Muscle of arm (tissue), 14 donors: ENCODE data around the gene PARD3B. TPM values are rescaled to one million over a fixed set of nuclear protein-coding genes. Genes with fewer than 3 reads are reported as not detected.

Experiments used
- DNase-seq: peaks from one replicate; pipeline ENCODE4 v3.0.0-alpha.2; 2013
- long read RNA-seq, 11 donors: transcript quantifications; one replicate each; lab custom pipeline, GENCODE V29; 2026
- polyA plus RNA-seq, 12 donors: library from polyadenylated mRNA; unstranded; fragments of 120-200 nt; gene quantifications; one replicate each; pipeline ENCODE4 v1.2.1, GENCODE V29; 2013; ENCODE audit not compliant: insufficient read length in 12 of 12

The PARD3B gene, protein sequence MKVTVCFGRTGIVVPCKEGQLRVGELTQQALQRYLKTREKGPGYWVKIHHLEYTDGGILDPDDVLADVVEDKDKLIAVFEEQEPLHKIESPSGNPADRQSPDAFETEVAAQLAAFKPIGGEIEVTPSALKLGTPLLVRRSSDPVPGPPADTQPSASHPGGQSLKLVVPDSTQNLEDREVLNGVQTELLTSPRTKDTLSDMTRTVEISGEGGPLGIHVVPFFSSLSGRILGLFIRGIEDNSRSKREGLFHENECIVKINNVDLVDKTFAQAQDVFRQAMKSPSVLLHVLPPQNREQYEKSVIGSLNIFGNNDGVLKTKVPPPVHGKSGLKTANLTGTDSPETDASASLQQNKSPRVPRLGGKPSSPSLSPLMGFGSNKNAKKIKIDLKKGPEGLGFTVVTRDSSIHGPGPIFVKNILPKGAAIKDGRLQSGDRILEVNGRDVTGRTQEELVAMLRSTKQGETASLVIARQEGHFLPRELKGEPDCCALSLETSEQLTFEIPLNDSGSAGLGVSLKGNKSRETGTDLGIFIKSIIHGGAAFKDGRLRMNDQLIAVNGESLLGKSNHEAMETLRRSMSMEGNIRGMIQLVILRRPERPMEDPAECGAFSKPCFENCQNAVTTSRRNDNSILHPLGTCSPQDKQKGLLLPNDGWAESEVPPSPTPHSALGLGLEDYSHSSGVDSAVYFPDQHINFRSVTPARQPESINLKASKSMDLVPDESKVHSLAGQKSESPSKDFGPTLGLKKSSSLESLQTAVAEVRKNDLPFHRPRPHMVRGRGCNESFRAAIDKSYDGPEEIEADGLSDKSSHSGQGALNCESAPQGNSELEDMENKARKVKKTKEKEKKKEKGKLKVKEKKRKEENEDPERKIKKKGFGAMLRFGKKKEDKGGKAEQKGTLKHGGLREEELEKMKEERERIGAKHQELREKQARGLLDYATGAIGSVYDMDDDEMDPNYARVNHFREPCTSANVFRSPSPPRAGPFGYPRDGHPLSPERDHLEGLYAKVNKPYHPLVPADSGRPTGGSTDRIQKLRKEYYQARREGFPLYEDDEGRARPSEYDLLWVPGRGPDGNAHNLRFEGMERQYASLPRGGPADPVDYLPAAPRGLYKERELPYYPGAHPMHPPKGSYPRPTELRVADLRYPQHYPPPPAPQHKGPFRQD (N-terminal part only)
- 10 to 100 TPM in 3 of 12 donors, 1 to 10 TPM in 8, not detected in 1; 7.3 to 12.2 (median 8.5) TPM for polyA plus RNA-seq
- long read RNA-seq, donor 1, partial matches to known transcripts = 5 of 5 reads
- long read RNA-seq, donor 1, other reads (novel, unspliced or antisense) = 0 of 5 reads
- long read RNA-seq, donor 2, partial matches to known transcripts = 0 of 1 reads
- long read RNA-seq, donor 2, other reads (novel, unspliced or antisense) = 0 of 1 reads
- long read RNA-seq, donor 3 = 0 reads
- long read RNA-seq, donor 4 = 0 reads
- long read RNA-seq, donor 5 = 0 reads
- long read RNA-seq, donor 6 = 0 reads
- long read RNA-seq, donor 7 = 0 reads
- long read RNA-seq, donor 8 = 0 reads
- long read RNA-seq, donor 9 = 0 reads
- long read RNA-seq, donor 10 = 0 reads
- long read RNA-seq, donor 11 = 0 reads

DNA sequence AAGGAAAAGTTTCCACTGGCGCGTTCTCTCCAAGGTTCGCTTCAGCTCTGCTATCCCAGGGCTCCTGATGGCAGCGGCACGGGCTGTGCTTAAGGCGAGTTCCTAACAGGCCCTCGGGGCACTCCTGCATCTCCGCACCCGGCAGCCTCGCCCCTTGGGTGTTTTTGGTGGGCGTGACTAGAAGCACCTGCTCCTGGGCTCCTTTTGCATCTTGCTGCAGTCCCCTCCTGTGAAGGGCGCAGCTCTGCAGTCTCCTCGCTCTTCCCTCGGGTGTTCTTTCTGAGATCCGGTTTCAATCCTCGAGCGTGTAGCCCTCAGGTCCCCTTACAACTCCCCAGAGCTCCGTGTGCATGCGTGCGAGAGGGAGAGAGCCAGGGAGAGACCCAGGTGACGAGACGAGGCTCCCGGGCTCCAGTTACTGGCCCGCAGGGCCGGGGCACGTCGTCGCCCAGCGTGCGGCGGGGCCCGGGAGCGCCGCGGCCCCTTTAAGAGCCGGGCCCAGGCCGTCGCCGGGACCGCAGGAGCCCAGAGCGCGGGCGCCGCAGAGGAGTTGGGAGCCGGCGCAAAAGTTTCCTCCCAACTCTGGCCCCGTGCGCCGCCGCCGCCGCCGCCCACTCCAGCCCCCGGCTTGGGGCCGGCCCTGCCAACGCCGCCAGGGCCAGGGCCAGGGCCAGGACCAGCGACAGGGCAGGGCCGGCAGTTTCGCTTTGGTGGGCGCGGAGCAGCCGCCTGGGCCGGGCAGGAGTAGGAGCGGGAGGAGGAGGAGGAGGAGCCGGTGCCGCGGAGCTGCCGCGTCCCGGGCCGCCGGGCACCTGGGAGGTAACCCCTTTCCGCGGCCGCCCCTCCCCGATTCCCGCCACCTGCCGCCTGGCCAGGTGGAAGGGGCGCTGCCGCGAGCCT is at the start of gene PARD3B:
PARD3B (plus strand) TSS at position 515 of the 900 bp plus-strand sequence. CDS start 525 bp downstream, outside the sequence.
- DNase-seq = peak; percentile 41

DNA sequence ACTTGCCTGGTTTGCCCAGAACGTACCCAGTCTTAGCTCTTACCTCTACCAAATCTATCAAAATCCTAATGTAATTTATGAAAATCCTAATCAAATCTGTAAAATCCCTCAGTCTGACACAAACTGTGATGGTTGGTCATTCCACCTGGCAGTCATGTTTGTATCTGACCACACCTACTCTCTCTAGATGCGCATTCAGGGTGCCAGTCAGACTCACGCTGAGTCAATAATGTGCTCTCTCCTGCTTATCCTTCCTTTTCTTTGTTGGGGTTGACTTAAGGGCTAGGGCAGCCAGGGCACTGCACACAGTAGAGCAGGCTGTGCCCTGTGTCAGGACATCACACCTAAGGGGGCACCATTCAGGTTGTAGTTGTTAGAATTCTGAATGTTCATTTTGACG is 48.5 kb upstream of the PARD3B start:
- no peak for DNase-seq

DNA sequence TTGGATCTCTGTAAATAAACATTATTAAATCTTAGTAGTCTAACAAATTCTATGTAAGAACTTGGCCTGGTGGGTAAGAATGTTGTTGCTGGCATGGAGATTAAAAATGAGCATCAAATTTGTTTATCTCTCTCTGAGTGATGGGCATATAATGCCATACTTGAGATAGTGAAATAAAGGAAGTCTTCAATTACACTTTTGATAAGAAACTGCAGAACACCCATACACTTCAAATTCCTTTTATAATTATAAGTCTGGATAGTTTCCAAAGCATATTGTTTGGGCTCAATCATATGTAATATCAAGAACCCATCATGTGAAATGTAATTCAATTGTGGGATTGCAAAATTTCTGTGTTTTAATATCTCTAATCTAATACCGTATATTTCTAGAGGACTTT is 47.4 kb upstream of the PARD3B start:
- no peak for DNase-seq

GRCh38 chr2:204498291-204498690 is 47.0 kb upstream of the PARD3B start:
- DNase-seq = no peak

- DNase-seq = no peak
These were observed 41.4 kb upstream of the PARD3B start for GRCh38 chr2:204503869-204504268.

DNA sequence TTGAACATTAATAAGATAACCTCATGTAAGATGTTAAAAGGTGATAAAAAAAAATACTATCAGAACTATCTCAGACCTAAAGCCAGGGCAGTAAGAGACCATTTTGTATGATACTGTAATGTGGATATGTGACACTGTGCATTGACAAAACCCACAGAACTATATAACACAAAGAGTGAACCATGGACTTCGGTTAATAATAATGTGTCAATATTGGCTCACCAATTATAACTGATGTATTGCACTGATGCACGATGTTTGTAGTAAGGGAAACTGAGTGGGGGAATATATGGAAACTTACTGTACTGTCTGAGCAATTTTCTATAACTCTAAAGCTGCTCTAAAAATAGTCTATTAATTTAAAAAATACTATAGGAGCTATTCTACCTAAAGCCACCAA is 40.7 kb upstream of the PARD3B start:
- DNase-seq = no peak

DNA sequence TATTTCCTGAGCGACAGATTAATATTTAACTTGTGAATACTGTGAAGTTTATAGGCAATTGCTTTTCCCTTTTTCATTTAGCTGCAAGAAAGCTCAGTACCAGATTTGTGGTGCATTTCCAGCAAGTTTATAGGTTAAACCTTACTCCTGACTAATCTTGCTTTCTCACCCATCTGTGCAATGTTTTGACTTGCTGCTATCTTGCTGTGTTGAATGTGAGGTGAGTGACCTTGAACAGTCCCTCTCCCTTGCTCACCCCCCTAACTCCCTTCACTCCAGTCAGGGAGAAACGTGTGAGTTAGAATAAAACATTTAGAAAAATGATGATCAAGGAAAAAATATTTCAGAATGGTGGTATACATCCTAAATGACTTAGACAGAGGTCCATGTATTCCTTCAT is 39.8 kb upstream of the PARD3B start:
- no peak for DNase-seq

DNA sequence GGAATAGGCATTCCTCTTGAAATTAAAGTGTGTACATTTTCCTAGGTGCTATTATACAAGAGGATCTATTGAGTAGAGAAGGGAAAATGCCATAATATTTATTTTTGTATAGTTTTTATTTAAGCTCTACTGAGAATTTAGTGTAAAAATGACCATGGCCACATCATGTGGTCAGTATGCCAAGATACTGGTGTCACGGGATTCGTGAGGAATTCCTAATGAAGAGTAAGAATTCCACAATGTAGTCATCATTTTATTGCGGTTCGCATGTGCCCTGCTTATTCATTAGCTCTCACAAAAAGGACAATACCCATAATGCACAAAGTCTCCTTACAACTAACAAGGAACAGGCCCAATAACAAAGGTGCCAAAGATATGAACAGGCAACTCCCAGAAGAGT is 39.3 kb upstream of the PARD3B start:
- peak; percentile 25 for DNase-seq

- no peak for DNase-seq
These were observed 37.6 kb upstream of the PARD3B start for GRCh38 chr2:204507636-204508035.

GRCh38 chr2:204510709-204511420 is 34.4 kb upstream of the PARD3B start:
- DNase-seq = no peak

- no peak for DNase-seq
These were observed 30.8 kb upstream of the PARD3B start for GRCh38 chr2:204514439-204514838.

DNA sequence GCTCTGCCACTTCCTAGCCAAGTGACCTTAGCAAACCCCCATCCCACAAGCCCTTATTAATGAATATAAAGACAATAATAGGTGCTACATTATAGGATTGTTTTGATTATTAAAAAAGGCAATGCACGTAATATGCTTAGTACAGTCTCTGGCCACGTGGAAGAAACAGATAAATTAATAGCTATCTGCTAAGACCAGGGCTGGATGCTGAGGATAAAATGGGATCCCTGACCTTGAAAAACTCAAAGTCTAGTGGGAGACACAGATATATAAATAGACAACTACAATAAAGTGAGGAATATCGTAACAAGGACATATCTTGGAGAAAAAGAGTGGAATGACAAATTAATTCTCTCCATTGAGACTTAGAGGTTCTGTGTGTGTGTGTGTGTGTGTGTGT is 29.9 kb upstream of the PARD3B start:
- no peak for DNase-seq

GRCh38 chr2:204517154-204517553 is 28.1 kb upstream of the PARD3B start:
- DNase-seq = no peak

- no peak for DNase-seq
These were observed 15.3 kb upstream of the PARD3B start for GRCh38 chr2:204529795-204530463.

- no peak for DNase-seq
These were observed 14.8 kb upstream of the PARD3B start for GRCh38 chr2:204530464-204530805.

GRCh38 chr2:204533629-204534370 is 11.5 kb upstream of the PARD3B start:
- DNase-seq = no peak

- DNase-seq = no peak
These were observed 9.9 kb upstream of the PARD3B start for GRCh38 chr2:204535356-204535755.

DNA sequence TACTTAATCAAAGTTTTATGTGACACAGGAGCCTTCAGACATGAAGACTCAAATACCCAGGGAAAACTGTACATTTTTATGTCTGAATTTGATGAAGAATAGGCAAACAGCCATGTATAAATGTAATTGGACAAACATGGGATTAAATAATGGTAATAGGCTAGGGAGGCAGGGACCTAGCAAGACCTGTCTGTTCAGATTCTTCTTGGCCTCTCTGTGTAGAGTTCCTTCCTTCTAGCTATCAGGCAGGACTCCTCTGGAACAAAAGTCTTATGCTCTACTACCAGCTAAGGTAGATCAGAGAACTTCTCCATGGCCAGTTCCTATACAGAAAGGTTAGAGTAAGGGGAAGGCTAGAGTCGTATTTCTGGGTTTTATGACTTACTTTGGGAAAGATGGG is 9.5 kb upstream of the PARD3B start:
- DNase-seq = no peak
